A549 (cell line): ENCODE results near the gene MLYCD. TPM values are rescaled to one million over a fixed set of nuclear protein-coding genes. Genes with fewer than 3 reads are reported as not detected.

Experiments
- ATAC-seq, 2 experiments: fragments of 200-7000 bp in 1 of 2; fragments of >200 bp in 1 of 2; cut with Nextera tagmentation in 1 of 2; cut with Tn5 transposase in 1 of 2; 3 replicates each; pipeline versions ENCODE4 v1.8.0 to v1.9.1; 2018 to 2020; ENCODE audit warnings: mild to moderate bottlenecking in 1 of 2, moderate library complexity in 1 of 2
- CTCF ChIA-PET: fragments of 300-600 bp; sonication (Branson Sonifier 250); formaldehyde crosslinking; extraction: SDS; loops from one replicate; lab custom pipeline; 2021; ENCODE audit warnings: antibody characterized with exemption, inconsistent platforms; lab: Yijun Ruan, JAX
- POLR2A ChIA-PET: fragments of 350-600 bp; formaldehyde crosslinking; extraction: SDS; loops from one replicate; lab custom pipeline; 2021; ENCODE audit warnings: antibody characterized with exemption, inconsistent platforms; lab: Yijun Ruan, JAX
- DNase-seq, 2 experiments: peaks; one replicate each; pipeline versions ENCODE4 v3.0.0 to v3.0.0-alpha.2; 2011 to 2016; ENCODE audit warnings: low read depth in 1 of 2, low spot score in 1 of 2
- FAIRE-seq: peaks from 2 replicates; lab custom pipeline; 2011; peaks lifted over from hg19 to GRCh38; lab: Jason Lieb, UNC
- H3K27ac ChIP-seq, 2 experiments: fragments of >200 bp; sonication (Bioruptor Twin); formaldehyde crosslinking; 3 replicates each; pipeline ENCODE4 v1.5.1; 2016 to 2017
- H3K4me1 ChIP-seq: fragments of >200 bp; sonication (Bioruptor Twin); formaldehyde crosslinking; 3 replicates; pipeline ENCODE4 v1.6.1; 2016
- H3K4me2 ChIP-seq: fragments of >200 bp; sonication (Bioruptor Twin); formaldehyde crosslinking; 3 replicates; pipeline ENCODE4 v1.6.1; 2016
- H3K4me3 ChIP-seq: fragments of >200 bp; sonication (Bioruptor Twin); formaldehyde crosslinking; 3 replicates; pipeline ENCODE4 v1.5.1; 2016
- H3K9me3 ChIP-seq: fragments of >200 bp; sonication (Bioruptor Twin); formaldehyde crosslinking; 3 replicates; pipeline ENCODE4 v1.6.1; 2016
- ATOH8 ChIP-seq: fragments of 250-450 bp; sonication (Bioruptor Pico); IDR thresholded peaks from 2 replicates; pipeline ENCODE4 v1.5.0; 2020; ENCODE audit warnings: low read depth, mild to moderate bottlenecking, moderate library complexity
- CEBPB ChIP-seq, 2 experiments: fragments of >200 bp in 1 of 2; sonication (Bioruptor Twin) in 1 of 2; formaldehyde crosslinking in 1 of 2; IDR thresholded peaks; 2 replicates each; pipeline ENCODE4 v1.6.1; 2012 to 2016
- CHD4 ChIP-seq: fragments of 200-600 bp; sonication (generic); IDR thresholded peaks from 2 replicates; pipeline ENCODE4 v1.6.1; 2016; ENCODE audit warnings: antibody characterized with exemption, mild to moderate bottlenecking, borderline replicate concordance
- CTCF ChIP-seq: fragments of >200 bp; sonication (Bioruptor Twin); formaldehyde crosslinking; IDR thresholded peaks from 3 replicates; pipeline ENCODE4 v1.5.1; 2016
- E2F6 ChIP-seq: IDR thresholded peaks from 2 replicates; pipeline ENCODE4 v1.6.1; 2012; ENCODE audit warnings: low read depth, borderline replicate concordance
- EP300 ChIP-seq, 2 experiments: fragments of >200 bp; sonication (Bioruptor Twin); formaldehyde crosslinking; IDR thresholded peaks; 2 replicates in 1 of 2; 3 replicates in 1 of 2; pipeline ENCODE4 v1.6.1; 2016 to 2017
- FOSL2 ChIP-seq, 2 experiments: fragments of 450-650 bp in 1 of 2; fragments of >200 bp in 1 of 2; sonication (Bioruptor Twin) in 1 of 2; formaldehyde crosslinking; IDR thresholded peaks; 2 replicates each; pipeline versions ENCODE4 v1.5.0 to v1.6.1; 2016 to 2020; ENCODE audit warnings: mild to moderate bottlenecking in 1 of 2, moderate library complexity in 1 of 2
- FOXS1 ChIP-seq: fragments of 250-450 bp; sonication (Bioruptor Pico); IDR thresholded peaks from 2 replicates; pipeline ENCODE4 v1.5.0; 2020; ENCODE audit warnings: mild to moderate bottlenecking, moderate library complexity
- GATA3 ChIP-seq: IDR thresholded peaks from 2 replicates; pipeline ENCODE4 v1.6.1; 2012; ENCODE audit warnings: borderline replicate concordance
- HOXA7 ChIP-seq: fragments of 250-450 bp; sonication (Bioruptor Pico); IDR thresholded peaks from 2 replicates; pipeline ENCODE4 v1.5.0; 2020; ENCODE audit warnings: mild to moderate bottlenecking, moderate library complexity
- JUN ChIP-seq, 2 experiments: fragments of >200 bp; sonication (Bioruptor Twin); formaldehyde crosslinking; IDR thresholded peaks; 2 replicates in 1 of 2; 3 replicates in 1 of 2; pipeline ENCODE4 v1.6.1; 2016 to 2017
- KDM5A ChIP-seq: fragments of 200-600 bp; sonication (generic); IDR thresholded peaks from 2 replicates; pipeline ENCODE4 v1.6.1; 2016; ENCODE audit warnings: antibody characterized with exemption, mild to moderate bottlenecking
- MAFK ChIP-seq: fragments of 450-650 bp; IDR thresholded peaks from 2 replicates; pipeline ENCODE4 v1.6.1; 2014; ENCODE audit not compliant: partially characterized antibody
- MAX ChIP-seq: IDR thresholded peaks from 2 replicates; pipeline ENCODE4 v1.6.1; 2012
- NR3C1 ChIP-seq: fragments of >200 bp; sonication (Bioruptor Twin); formaldehyde crosslinking; IDR thresholded peaks from 3 replicates; pipeline ENCODE4 v1.6.1; 2017
- PBX3 ChIP-seq: IDR thresholded peaks from 2 replicates; pipeline ENCODE4 v1.6.1; 2012
- PHF8 ChIP-seq: fragments of 200-600 bp; sonication (generic); IDR thresholded peaks from 2 replicates; pipeline ENCODE4 v1.6.1; 2016; ENCODE audit warnings: low read depth, mild to moderate bottlenecking, antibody characterized with exemption, moderate library complexity, borderline replicate concordance
- POLR2A ChIP-seq: IDR thresholded peaks from 2 replicates; pipeline ENCODE4 v1.6.1; 2012; ENCODE audit warnings: mild to moderate bottlenecking, low read length
- POLR2AphosphoS2 ChIP-seq: conservative IDR thresholded peaks from 2 replicates; pipeline ENCODE4 v1.6.1; 2012; ENCODE audit warnings: low read length, improper control_type of control experiment, inconsistent platforms
- RAD21 ChIP-seq, 2 experiments: fragments of >200 bp in 1 of 2; sonication (Bioruptor Twin) in 1 of 2; formaldehyde crosslinking in 1 of 2; IDR thresholded peaks in 1 of 2; conservative IDR thresholded peaks in 1 of 2; 2 replicates in 1 of 2; 3 replicates in 1 of 2; pipeline ENCODE4 v1.6.1; 2012 to 2018; ENCODE audit warnings: inconsistent platforms in 1 of 2
- RARB ChIP-seq: fragments of 250-450 bp; sonication (Bioruptor Pico); IDR thresholded peaks from 2 replicates; pipeline ENCODE4 v1.8.0; 2021; ENCODE audit warnings: mild to moderate bottlenecking, moderate library complexity
- RCOR1 ChIP-seq: fragments of 150-350 bp; IDR thresholded peaks from 2 replicates; pipeline ENCODE4 v1.6.1; 2014; ENCODE audit warnings: antibody characterized with exemption, low read length, low read depth
- RFX5 ChIP-seq: fragments of 450-650 bp; IDR thresholded peaks from 2 replicates; pipeline ENCODE4 v1.7.1; 2014; ENCODE audit warnings: antibody characterized with exemption, mild to moderate bottlenecking, moderate library complexity
- RNF2 ChIP-seq: fragments of 200-600 bp; sonication (generic); IDR thresholded peaks from 2 replicates; pipeline ENCODE4 v1.6.1; 2016; ENCODE audit warnings: low read depth, mild to moderate bottlenecking, antibody characterized with exemption, moderate library complexity, borderline replicate concordance
- SMC3 ChIP-seq: fragments of >200 bp; sonication (Bioruptor Twin); formaldehyde crosslinking; IDR thresholded peaks from 3 replicates; pipeline ENCODE4 v1.6.1; 2018; ENCODE audit warnings: inconsistent platforms
- ZFP36 ChIP-seq: fragments of 450-650 bp; IDR thresholded peaks from 2 replicates; pipeline ENCODE4 v1.6.1; 2014; ENCODE audit warnings: borderline replicate concordance; ENCODE audit not compliant: partially characterized antibody
- ZNF302 ChIP-seq: fragments of 250-450 bp; sonication (Bioruptor Pico); IDR thresholded peaks from 2 replicates; pipeline ENCODE4 v1.9.0; 2021; ENCODE audit warnings: inconsistent platforms, mild to moderate bottlenecking, moderate library complexity
- ZSCAN20 ChIP-seq: fragments of 250-450 bp; sonication (Bioruptor Pico); IDR thresholded peaks from 2 replicates; pipeline ENCODE4 v1.8.0; 2022; ENCODE audit warnings: mild to moderate bottlenecking, moderate library complexity
- WGBS: methylation state at CpG from one replicate; pipeline ENCODE4 v1.1.6; 2017; ENCODE audit errors: missing lambda C conversion rate; 5-methylcytosine and 5-hydroxymethylcytosine counted together
- polyA minus RNA-seq: library from RNA; depleted of rRNA, polyadenylated mRNA; stranded (reverse); fragments of >200 nt; gene quantifications from 2 replicates; pipeline ENCODE4 v1.2.3, GENCODE V29; 2011; rRNA and poly(A)+ RNA removed
- polyA plus RNA-seq, 4 experiments: library from polyadenylated mRNA; depleted of rRNA in 3 of 4; stranded (reverse); fragments of >200 nt; fragmentation: RNase III in 1 of 4; extraction: RNeasy Plus Mini Kit Qiagen cat#74134 plus additional on column Dnase treatment in 1 of 4; gene quantifications; 2 replicates in 3 of 4; 3 replicates in 1 of 4; pipeline ENCODE4 v1.2.3, GENCODE V29; 2011 to 2017
- TF ChIP-seq, protein P1 (sequence below): fragments of >200 bp; sonication (Bioruptor Twin); formaldehyde crosslinking; IDR thresholded peaks from 2 replicates; pipeline ENCODE4 v1.6.1; 2016
- TF ChIP-seq, protein P2 (sequence below): fragments of >200 bp; sonication (Bioruptor Twin); formaldehyde crosslinking; IDR thresholded peaks from 3 replicates; pipeline ENCODE4 v1.6.1; 2016

The MLYCD gene
- polyA plus RNA-seq (2011; rRNA removed) (1.7 and 2.1 TPM in 2 replicates), polyA plus RNA-seq (2017; fragmentation: RNase III; extraction: RNeasy Plus Mini Kit Qiagen cat#74134 plus additional on column Dnase treatment) (1.1 to 1.4 TPM (median 1.3 TPM) in 3 replicates), polyA minus RNA-seq (6.7 and 7.5 TPM in 2 replicates)
- polyA plus RNA-seq (2012; cell fraction: cytosol; rRNA removed) = 1.2 and 1.5 TPM in 2 replicates
- 3.3 and 3.7 TPM in 2 replicates for polyA plus RNA-seq (2012; cell fraction: nucleus; rRNA removed)

GRCh38 chr16:83898463-83899271 is at the start of gene MLYCD:
MLYCD (plus strand) TSS chr16:83899115; CDS start chr16:83899145, 30 bp downstream.
- CTCF ChIA-PET = interaction anchor here (1.2 kb wide), 1 partner anchor 73 kb away, joined by 10 read pairs; no protein-coding TSS in a partner anchor

DNA sequence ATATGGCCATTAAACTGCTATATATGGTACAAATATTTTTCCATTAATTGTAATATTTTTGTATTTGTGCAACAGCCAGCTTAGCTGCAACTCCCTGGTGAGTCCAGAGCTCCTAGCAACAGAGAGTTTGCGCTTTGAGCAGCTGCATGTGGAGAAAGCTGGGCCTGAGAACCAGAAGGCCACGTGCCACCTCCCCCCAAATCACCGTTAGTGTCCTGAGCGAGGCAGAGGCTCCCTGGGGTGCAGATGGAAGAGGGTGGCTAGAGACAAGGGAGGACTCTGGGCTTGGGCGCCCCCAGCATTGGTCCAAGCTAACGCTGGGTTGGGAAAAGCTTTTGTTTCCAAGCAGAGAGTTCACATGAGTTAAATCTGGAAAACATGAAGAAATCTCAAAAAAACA is 49.5 kb upstream of the MLYCD start:
- no peak for TF ChIP-seq NR3C1
- TF ChIP-seq MAFK = no peak
- TF ChIP-seq JUN (IDR thresholded peaks at IDR 0.05) = no peak
- TF ChIP-seq EP300 (IDR thresholded peaks at IDR 0.05) = no peak
- no peak for TF ChIP-seq CEBPB (IDR thresholded peaks at IDR 0.05)
- no peak for TF ChIP-seq ZFP36
- no peak for TF ChIP-seq RAD21 (conservative IDR thresholded peaks at IDR 0.05 in 1 of 2, IDR thresholded peaks at IDR 0.05 in 1 of 2)
- no peak for TF ChIP-seq RNF2
- TF ChIP-seq ATOH8 (CRISPR knock-in tag) = no peak
- TF ChIP-seq HOXA7 (CRISPR knock-in tag) = no peak
- TF ChIP-seq CTCF = no peak
- TF ChIP-seq PBX3 = no peak
- no peak for TF ChIP-seq RARB (CRISPR knock-in tag)
- TF ChIP-seq ZSCAN20 (CRISPR knock-in tag) = no peak
- no peak for TF ChIP-seq POLR2AphosphoS2
- no peak for TF ChIP-seq ZNF302 (CRISPR knock-in tag)
- ChIA-PET POLR2A (no interaction called here), CTCF (interaction anchor here (1.0 to 4.5 kb wide), 2 partner anchors 24 to 217 kb away, joined by 3 to 23 read pairs; no protein-coding TSS in a partner anchor)
- Histone ChIP-seq H3K4me3 (no peak overlapping the region), H3K4me2 (no peak overlapping the region), H3K27ac (no peak overlapping the region), H3K4me1 (no peaks in the 10 kb centered on the region), H3K9me3 (no peaks in the 10 kb centered on the region)
- WGBS = 45% methylated on average over 6 of the region's 6 CpGs
- ATAC-seq (no peak), FAIRE-seq (no peak), DNase-seq (no peak)

More at GRCh38 chr16:83898463-83899271, at the start of gene MLYCD:
- H3K4me2 ChIP-seq = peak within 1 kb of the TSS; percentile 91
- peak within 1 kb of the TSS; percentile 64 to 93 for H3K27ac ChIP-seq
- peak within 1 kb of the TSS; percentile 63 for H3K4me3 ChIP-seq
- ATAC-seq = peak; percentile 93 to 94
- TF ChIP-seq POLR2A (peak; percentile 31), RFX5 (no peak), SMC3 (no peak), KDM5A (no peak), EP300 (IDR thresholded peaks at IDR 0.05) (no peak), HOXA7 (CRISPR knock-in tag) (no peak), PHF8 (peak; percentile 51; the same call in 1 of the 2 replicates), GATA3 (no peak), CHD4 (0 out of 2 replicates have a peak, but pooled peaks have one; percentile 43), FOXS1 (CRISPR knock-in tag) (no peak), E2F6 (peak; percentile 78; the same call in 1 of the 2 replicates), FOSL2 (IDR thresholded peaks at IDR 0.05) (no peak), FOSL2 (CRISPR knock-in tag; IDR thresholded peaks at IDR 0.05) (no peak), RCOR1 (no peak), MAX (peak; percentile 71; the same call in 1 of the 2 replicates), JUN (IDR thresholded peaks at IDR 0.05) (peak in 1 of 2 experiments; percentile 67; a peak in 2 of 5 replicates), NR3C1 (no peak)
- TF ChIP-seq, protein P1, sequence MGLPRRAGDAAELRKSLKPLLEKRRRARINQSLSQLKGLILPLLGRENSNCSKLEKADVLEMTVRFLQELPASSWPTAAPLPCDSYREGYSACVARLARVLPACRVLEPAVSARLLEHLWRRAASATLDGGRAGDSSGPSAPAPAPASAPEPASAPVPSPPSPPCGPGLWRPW = no peak
- TF ChIP-seq, protein P2, sequence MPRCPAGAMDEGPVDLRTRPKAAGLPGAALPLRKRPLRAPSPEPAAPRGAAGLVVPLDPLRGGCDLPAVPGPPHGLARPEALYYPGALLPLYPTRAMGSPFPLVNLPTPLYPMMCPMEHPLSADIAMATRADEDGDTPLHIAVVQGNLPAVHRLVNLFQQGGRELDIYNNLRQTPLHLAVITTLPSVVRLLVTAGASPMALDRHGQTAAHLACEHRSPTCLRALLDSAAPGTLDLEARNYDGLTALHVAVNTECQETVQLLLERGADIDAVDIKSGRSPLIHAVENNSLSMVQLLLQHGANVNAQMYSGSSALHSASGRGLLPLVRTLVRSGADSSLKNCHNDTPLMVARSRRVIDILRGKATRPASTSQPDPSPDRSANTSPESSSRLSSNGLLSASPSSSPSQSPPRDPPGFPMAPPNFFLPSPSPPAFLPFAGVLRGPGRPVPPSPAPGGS = 0 out of 3 replicates have a peak, but pooled peaks have one; percentile 40
- TF ChIP-seq, all 56 proteins: peak for 7
- DNase-seq (peak; percentile 55 to 86), FAIRE-seq (no peak)
- POLR2A ChIA-PET = no interaction called here
- peaks cover 8% of the 10 kb centered on the region; the same call in 2 of the 3 replicates for H3K4me1 ChIP-seq
- no peaks in the 10 kb centered on the region for H3K9me3 ChIP-seq
- WGBS = 22% methylated on average over 22 of the region's 69 CpGs
